Effector memory CD8-positive, alpha-beta T cell (primary cell): ENCODE data around the gene SF3B4.
"Not testable (repeated sequence)": the region's sequence is repeated elsewhere in the genome, so short reads cannot be mapped to it uniquely, and the experiment has no call there.

Experiments used
- ATAC-seq: fragments of 150-1000 bp; cut with Tn5 transposase; replicated peaks from 2 replicates; pipeline ENCODE4 v1.10.0; 2021; ENCODE audit warnings: mild to moderate bottlenecking, moderate library complexity
- DNase-seq, 3 experiments: peaks; one replicate each; pipeline ENCODE4 v3.0.0; 2021
- H3K27ac Mint-ChIP-seq, 2 donors: one replicate each; pipeline ENCODE4 v1.8.0; 2022; ENCODE audit warnings: mild to moderate bottlenecking in 2 of 2, mixed read lengths in 2 of 2, moderate library complexity in 2 of 2
- H3K27me3 Mint-ChIP-seq, 2 donors: one replicate each; pipeline ENCODE4 v1.8.0; 2022; ENCODE audit warnings: mixed read lengths in 2 of 2
- H3K36me3 Mint-ChIP-seq: one replicate; pipeline ENCODE4 v1.8.0; 2022; ENCODE audit warnings: mild to moderate bottlenecking, moderate library complexity, mixed read lengths; ENCODE audit not compliant: insufficient read depth
- H3K4me1 Mint-ChIP-seq, 2 donors: one replicate each; pipeline ENCODE4 v1.8.0; 2022; ENCODE audit warnings: low read depth in 2 of 2, mixed read lengths in 2 of 2
- H3K4me3 Mint-ChIP-seq, 2 donors: one replicate each; pipeline ENCODE4 v1.8.0; 2022; ENCODE audit warnings: mild to moderate bottlenecking in 2 of 2, mixed read lengths in 2 of 2, moderate library complexity in 2 of 2
- H3K9me3 Mint-ChIP-seq, 2 donors: one replicate each; pipeline ENCODE4 v1.8.0; 2022; ENCODE audit warnings: mixed read lengths in 2 of 2

Gene SF3B4

GRCh38 chr1:149942885-149943284, 15.3 kb upstream of the SF3B4 start:
- DNase-seq (no peak), ATAC-seq (no peak)
- Mint-ChIP-seq H3K36me3 (peaks cover 15% of the 10 kb centered on the region), H3K27me3 (no peaks in the 10 kb centered on the region), H3K4me3 (no peak overlapping the region), H3K4me1 (peaks cover 8 to 13% of the 10 kb centered on the region in 2 donors), H3K9me3 (no peaks in the 10 kb centered on the region), H3K27ac (peak overlapping the region; percentile 2 to 62)

- Mint-ChIP-seq H3K9me3 (no peaks in the 10 kb centered on the region), H3K36me3 (peaks cover 14% of the 10 kb centered on the region), H3K27me3 (no peaks in the 10 kb centered on the region), H3K27ac (no peak overlapping the region), H3K4me1 (peaks cover 15% of the 10 kb centered on the region in 2 donors), H3K4me3 (no peak overlapping the region)
- DNase-seq (no peak), ATAC-seq (no peak)
Observed at GRCh38 chr1:149942207-149942606, 14.6 kb upstream of the SF3B4 start.

GRCh38 chr1:149940427-149940826, 12.8 kb upstream of the SF3B4 start:
- peak overlapping the region in 1 of 2 donors; percentile 21 for H3K4me3 Mint-ChIP-seq
- H3K9me3 Mint-ChIP-seq: no peaks in the 10 kb centered on the region
- H3K4me1 Mint-ChIP-seq: peaks cover 15 to 16% of the 10 kb centered on the region in 2 donors
- ATAC-seq: no peak
- H3K36me3 Mint-ChIP-seq: no peaks in the 10 kb centered on the region
- DNase-seq: no peak
- H3K27ac Mint-ChIP-seq: peak overlapping the region in 1 of 2 donors; percentile 60
- H3K27me3 Mint-ChIP-seq: no peaks in the 10 kb centered on the region

- Mint-ChIP-seq H3K4me1 (peaks cover 13 to 16% of the 10 kb centered on the region in 2 donors), H3K4me3 (peak overlapping the region in 1 of 2 donors; percentile 19), H3K27ac (peak overlapping the region; percentile 56 to 69)
- H3K27me3 Mint-ChIP-seq, H3K9me3 Mint-ChIP-seq, H3K36me3 Mint-ChIP-seq, ATAC-seq, DNase-seq: not testable (repeated sequence)
Observed at GRCh38 chr1:149938668-149939003, 11.0 kb upstream of the SF3B4 start.

GRCh38 chr1:149937759-149938158, 10.2 kb upstream of the SF3B4 start:
- ATAC-seq (no peak), DNase-seq (no peak)
- H3K4me1 Mint-ChIP-seq: peaks cover 11 to 16% of the 10 kb centered on the region in 2 donors
- no peak overlapping the region for H3K4me3 Mint-ChIP-seq
- H3K36me3 Mint-ChIP-seq: no peaks in the 10 kb centered on the region
- H3K9me3 Mint-ChIP-seq: no peaks in the 10 kb centered on the region
- peaks cover 0 to 14% of the 10 kb centered on the region in 2 donors for H3K27me3 Mint-ChIP-seq
- H3K27ac Mint-ChIP-seq: peak overlapping the region in 1 of 2 donors; percentile 32

- no peaks in the 10 kb centered on the region for H3K36me3 Mint-ChIP-seq
- H3K27me3 Mint-ChIP-seq: peaks cover 0 to 17% of the 10 kb centered on the region in 2 donors
- H3K9me3 Mint-ChIP-seq: no peaks in the 10 kb centered on the region
- peak overlapping the region in 1 of 2 donors; percentile 52 for H3K27ac Mint-ChIP-seq
- H3K4me3 Mint-ChIP-seq: no peak overlapping the region
- peaks cover 11 to 16% of the 10 kb centered on the region in 2 donors for H3K4me1 Mint-ChIP-seq
- no peak for ATAC-seq
- DNase-seq: no peak
Observed at GRCh38 chr1:149936992-149937705, 9.5 kb upstream of the SF3B4 start.

- H3K9me3 Mint-ChIP-seq: no peaks in the 10 kb centered on the region
- H3K36me3 Mint-ChIP-seq: no peaks in the 10 kb centered on the region
- no peak within 1 kb of the TSS for H3K4me3 Mint-ChIP-seq
- ATAC-seq (no peak), DNase-seq (no peak)
- H3K4me1 Mint-ChIP-seq: peaks cover 11 to 16% of the 10 kb centered on the region in 2 donors
- peak within 1 kb of the TSS in 1 of 2 donors; percentile 52 for H3K27ac Mint-ChIP-seq
- peaks cover 7 to 25% of the 10 kb centered on the region in 2 donors for H3K27me3 Mint-ChIP-seq
Observed at GRCh38 chr1:149936170-149936991, 8.8 kb upstream of the SF3B4 start, which contains the start of gene MTMR11. Gene MTMR11, minus strand, starts transcription at chr1:149936879. Its CDS starts 232 bp downstream, at chr1:149936647.

GRCh38 chr1:149934356-149934755, 6.8 kb upstream of the SF3B4 start:
- Mint-ChIP-seq H3K36me3 (no peaks in the 10 kb centered on the region), H3K27me3 (peaks cover 13 to 38% of the 10 kb centered on the region in 2 donors), H3K27ac (no peak overlapping the region), H3K9me3 (no peaks in the 10 kb centered on the region), H3K4me1 (peaks cover 11 to 19% of the 10 kb centered on the region in 2 donors), H3K4me3 (no peak overlapping the region)
- DNase-seq: no peak
- ATAC-seq: no peak

- Mint-ChIP-seq H3K9me3 (no peaks in the 10 kb centered on the region), H3K27ac (no peak overlapping the region), H3K4me3 (no peak overlapping the region), H3K27me3 (peaks cover 13 to 38% of the 10 kb centered on the region in 2 donors), H3K36me3 (peaks cover 3% of the 10 kb centered on the region), H3K4me1 (peaks cover 11 to 19% of the 10 kb centered on the region in 2 donors)
- DNase-seq: no peak
- no peak for ATAC-seq
Observed at GRCh38 chr1:149933208-149933607, 5.6 kb upstream of the SF3B4 start.

- Mint-ChIP-seq H3K27me3 (peaks cover 13 to 38% of the 10 kb centered on the region in 2 donors), H3K27ac (no peak overlapping the region), H3K36me3 (peaks cover 10% of the 10 kb centered on the region), H3K4me3 (no peak overlapping the region), H3K9me3 (no peaks in the 10 kb centered on the region), H3K4me1 (peaks cover 11 to 14% of the 10 kb centered on the region in 2 donors)
- DNase-seq (no peak), ATAC-seq (no peak)
Observed at GRCh38 chr1:149932474-149932873, 4.9 kb upstream of the SF3B4 start.

- no peak for DNase-seq
- H3K27me3 Mint-ChIP-seq: peaks cover 13 to 38% of the 10 kb centered on the region in 2 donors
- no peak for ATAC-seq
- H3K4me3 Mint-ChIP-seq: no peak overlapping the region
- peaks cover 15 to 18% of the 10 kb centered on the region in 2 donors for H3K4me1 Mint-ChIP-seq
- peak overlapping the region in 1 of 2 donors; percentile 3 for H3K27ac Mint-ChIP-seq
- no peaks in the 10 kb centered on the region for H3K9me3 Mint-ChIP-seq
- peaks cover 17% of the 10 kb centered on the region for H3K36me3 Mint-ChIP-seq
Observed at GRCh38 chr1:149931212-149931790, 3.7 kb upstream of the SF3B4 start.

- Mint-ChIP-seq H3K27ac (peak overlapping the region in 1 of 2 donors; percentile 95), H3K9me3 (no peaks in the 10 kb centered on the region), H3K27me3 (peaks cover 13 to 38% of the 10 kb centered on the region in 2 donors), H3K4me3 (no peak overlapping the region), H3K4me1 (peaks cover 25 to 30% of the 10 kb centered on the region in 2 donors), H3K36me3 (peaks cover 29% of the 10 kb centered on the region)
- ATAC-seq: no peak
- no peak for DNase-seq
Observed at GRCh38 chr1:149929856-149930255, 2.3 kb upstream of the SF3B4 start.

- peaks cover 34 to 39% of the 10 kb centered on the region in 2 donors for H3K4me1 Mint-ChIP-seq
- peak overlapping the region; percentile 89 to 95 for H3K4me3 Mint-ChIP-seq
- peaks cover 13 to 28% of the 10 kb centered on the region in 2 donors for H3K27me3 Mint-ChIP-seq
- peaks cover 43% of the 10 kb centered on the region for H3K36me3 Mint-ChIP-seq
- ATAC-seq (no peak), DNase-seq (no peak)
- H3K27ac Mint-ChIP-seq: peak overlapping the region; percentile 95 to 99
- no peaks in the 10 kb centered on the region for H3K9me3 Mint-ChIP-seq
Observed at GRCh38 chr1:149928401-149928724, 760 bp upstream of the SF3B4 start.
